Ovary (tissue), 9 donors: ENCODE data around the gene RWDD1. TPM values are rescaled to one million over a fixed set of nuclear protein-coding genes. Genes with fewer than 3 reads are reported as not detected.

Experiments used
- DNase-seq, 5 donors: peaks; one replicate each; pipeline ENCODE4 v3.0.0-alpha.2; 2019 to 2020
- H3K27ac ChIP-seq, 2 donors: fragments of 200-600 bp; one replicate each; pipeline versions ENCODE4 v1.5.1 to v1.8.0; 2019 to 2022
- H3K27me3 ChIP-seq: fragments of 200-600 bp; one replicate; pipeline ENCODE4 v1.8.0; 2022
- H3K36me3 ChIP-seq: fragments of 200-600 bp; sonication (generic); one replicate; pipeline ENCODE4 v1.5.1; 2019
- H3K4me1 ChIP-seq: one replicate; pipeline ENCODE4 v1.8.1; 2013; ENCODE audit warnings: mild to moderate bottlenecking, moderate library complexity; ENCODE audit not compliant: insufficient read depth
- H3K4me3 ChIP-seq: fragments of 200-600 bp; sonication (generic); one replicate; pipeline ENCODE4 v1.5.1; 2017
- H3K9me3 ChIP-seq, 2 donors: fragments of 200-600 bp in 1 of 2; sonication (generic) in 1 of 2; one replicate each; pipeline versions ENCODE4 v1.5.1 to v1.8.1; 2013 to 2019; ENCODE audit warnings: mild to moderate bottlenecking in 1 of 2, moderate library complexity in 1 of 2
- EP300 ChIP-seq: sonication (generic); formaldehyde crosslinking; IDR thresholded peaks from one replicate; pipeline ENCODE4 v1.6.1; 2017; ENCODE audit warnings: antibody characterized with exemption
- POLR2A ChIP-seq: fragments of 450-650 bp; IDR thresholded peaks from one replicate; pipeline ENCODE4 v1.6.1; 2017; ENCODE audit warnings: antibody characterized with exemption, mild to moderate bottlenecking, moderate library complexity
- WGBS, 3 donors: extraction: QIAGEN DNeasy Blood & Tissue Kit in 1 of 3; methylation state at CpG; one replicate each; pipeline versions ENCODE4 v1.1.5 to v1.1.7; 2013 to 2017; 5-methylcytosine and 5-hydroxymethylcytosine counted together
- intact Hi-C, 4 donors: fragments of 100-400 bp; cut with DNase I; formaldehyde crosslinking; loops; one replicate each; pipeline versions ENCODE4 v1.11.0 to v1.15.1; 2022 to 2023
- polyA plus RNA-seq, 2 donors: library from polyadenylated mRNA; stranded (reverse); fragments of 200-250 nt in 1 of 2; fragments of 350-450 nt in 1 of 2; fragmentation: Illumina TruSeq in 1 of 2; extraction: RNeasy Lipid Tissue Mini Kit (QIAGEN cat#74804) in 1 of 2; gene quantifications; one replicate each; pipeline ENCODE4 v1.2.3, GENCODE V29; 2013 to 2014
- total RNA-seq, 7 donors: library from RNA; depleted of rRNA in 2 of 7; stranded (reverse); fragments of >200 nt in 2 of 7; fragmentation: NEBNext Ultra II Directional in 3 of 7; extraction: Animal tissue kit (Norgen Biotek cat#: 25700) in 3 of 7; gene quantifications; one replicate each; pipeline versions ENCODE4 v1.1.0 to v1.2.4, GENCODE V29; 2016 to 2023
- TF ChIP-seq, protein P1 (sequence below), 3 donors: fragments of 450-650 bp in 2 of 3; fragments of 200-600 bp in 1 of 3; IDR thresholded peaks; one replicate each; pipeline versions ENCODE4 v1.5.1 to v1.8.0; 2016 to 2022; ENCODE audit warnings: antibody characterized with exemption in 3 of 3, mild to moderate bottlenecking in 1 of 3
- donor health status: DM: no; HTN: no; CAD: no; lungs with moderate emphysema.
- donor health status: DM: no; HTN: no; CAD: no.
- donor health status: Bipolar disorder and iron deficiency.
- donor health status: DM: yes; HTN: yes; CAD: no.
- donor health status: DM: no; HTN: no; CAD: no.
- donor health status: DM: yes; HTN: yes; CAD: no.

Gene RWDD1
- total and polyA plus RNA-seq, 9 donors, result 36.5 to 82.2 (median 49.3) TPM

DNA sequence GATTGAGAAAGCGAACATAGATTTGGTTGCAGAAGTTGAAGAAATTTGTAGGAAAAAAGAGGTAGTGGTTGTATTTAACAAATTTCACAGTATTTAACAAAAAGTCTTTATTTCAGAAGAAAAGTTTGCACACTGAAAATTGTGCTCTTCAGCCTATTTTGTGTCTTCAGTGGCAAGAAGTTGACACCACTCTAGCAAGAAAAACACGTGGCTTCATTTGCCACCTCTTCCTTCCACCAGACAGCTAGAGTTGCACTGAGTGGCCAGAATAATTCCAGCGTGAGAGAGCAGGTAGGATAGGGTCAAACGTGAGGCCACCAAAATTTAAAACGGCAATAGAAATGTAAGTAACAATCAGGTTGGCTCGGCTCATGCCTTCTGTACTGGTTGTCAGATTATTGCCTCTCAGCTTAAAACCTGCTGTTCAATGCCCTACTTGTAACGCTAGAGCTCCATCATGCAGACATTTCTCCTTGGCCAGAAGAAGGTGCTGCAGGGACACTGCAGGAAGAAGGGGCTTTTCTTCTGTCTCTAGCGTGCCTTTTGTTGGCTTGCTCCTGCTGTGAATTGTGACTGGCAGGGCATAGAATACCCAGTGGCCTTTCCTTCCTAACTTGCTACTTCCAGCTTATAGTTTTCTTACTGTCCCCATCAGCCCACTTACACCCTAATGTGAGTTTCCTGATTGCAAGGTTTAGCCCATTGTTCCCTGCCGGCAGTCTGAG is 37.9 kb upstream of the RWDD1 start:
- 66 to 80% (median 71%) methylated on average over 9 of the region's 9 CpGs for WGBS, 3 donors
- TF ChIP-seq EP300, result no peak
- TF ChIP-seq, protein P1, sequence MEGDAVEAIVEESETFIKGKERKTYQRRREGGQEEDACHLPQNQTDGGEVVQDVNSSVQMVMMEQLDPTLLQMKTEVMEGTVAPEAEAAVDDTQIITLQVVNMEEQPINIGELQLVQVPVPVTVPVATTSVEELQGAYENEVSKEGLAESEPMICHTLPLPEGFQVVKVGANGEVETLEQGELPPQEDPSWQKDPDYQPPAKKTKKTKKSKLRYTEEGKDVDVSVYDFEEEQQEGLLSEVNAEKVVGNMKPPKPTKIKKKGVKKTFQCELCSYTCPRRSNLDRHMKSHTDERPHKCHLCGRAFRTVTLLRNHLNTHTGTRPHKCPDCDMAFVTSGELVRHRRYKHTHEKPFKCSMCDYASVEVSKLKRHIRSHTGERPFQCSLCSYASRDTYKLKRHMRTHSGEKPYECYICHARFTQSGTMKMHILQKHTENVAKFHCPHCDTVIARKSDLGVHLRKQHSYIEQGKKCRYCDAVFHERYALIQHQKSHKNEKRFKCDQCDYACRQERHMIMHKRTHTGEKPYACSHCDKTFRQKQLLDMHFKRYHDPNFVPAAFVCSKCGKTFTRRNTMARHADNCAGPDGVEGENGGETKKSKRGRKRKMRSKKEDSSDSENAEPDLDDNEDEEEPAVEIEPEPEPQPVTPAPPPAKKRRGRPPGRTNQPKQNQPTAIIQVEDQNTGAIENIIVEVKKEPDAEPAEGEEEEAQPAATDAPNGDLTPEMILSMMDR (IDR thresholded peaks at IDR 0.05), result no peak
- TF ChIP-seq POLR2A, result no peak

DNA sequence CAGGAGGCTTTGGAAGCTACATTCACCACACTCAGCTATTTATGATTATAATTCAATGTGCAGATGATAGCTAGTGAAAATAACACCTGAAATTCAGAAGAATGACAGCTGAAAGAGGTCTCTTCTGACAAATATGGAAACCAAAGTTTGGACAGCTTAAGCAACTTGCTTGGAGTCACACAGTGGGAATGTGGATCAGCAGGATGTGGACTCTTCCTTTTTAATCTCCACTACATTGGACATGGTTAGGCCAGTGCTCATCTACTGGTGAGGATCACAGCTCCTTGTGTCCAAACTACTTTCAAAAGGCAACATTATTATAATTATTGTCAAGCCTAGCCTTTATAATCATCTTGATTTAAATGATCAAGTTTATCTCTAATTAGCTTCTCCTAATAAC is 36.2 kb upstream of the RWDD1 start:
- H3K9me3 ChIP-seq, result no peaks in the 10 kb centered on the region
- no peak for TF ChIP-seq POLR2A
- TF ChIP-seq, protein P1 (IDR thresholded peaks at IDR 0.05), result no peak
- TF ChIP-seq EP300, result no peak
- no peaks in the 10 kb centered on the region for H3K27me3 ChIP-seq
- no peak overlapping the region for H3K4me3 ChIP-seq
- DNase-seq, result no peak
- H3K4me1 ChIP-seq, result no peaks in the 10 kb centered on the region
- no peaks in the 10 kb centered on the region for H3K36me3 ChIP-seq
- H3K27ac ChIP-seq, result no peak overlapping the region
- intact Hi-C loops, result loop anchor here in 2 of 4 donors (10.0 kb wide), 2 partner anchors 260 to 270 kb away; partner anchors contain the start of gene TSPYL1 (in 1 of the 2)

More for the DNA sequence above, 37.9 kb upstream of the RWDD1 start:
- H3K27me3 ChIP-seq, result no peaks in the 10 kb centered on the region
- no peak overlapping the region for H3K27ac ChIP-seq
- DNase-seq, result no peak
- H3K36me3 ChIP-seq, result no peaks in the 10 kb centered on the region
- H3K9me3 ChIP-seq, result no peaks in the 10 kb centered on the region
- H3K4me1 ChIP-seq, result peaks cover 2% of the 10 kb centered on the region
- intact Hi-C loops, result loop anchor here in 2 of 4 donors (10.0 kb wide), 2 partner anchors 259 to 269 kb away; partner anchors contain the start of gene TSPYL1 (in 1 of the 2)
- H3K4me3 ChIP-seq, result no peak overlapping the region

DNA sequence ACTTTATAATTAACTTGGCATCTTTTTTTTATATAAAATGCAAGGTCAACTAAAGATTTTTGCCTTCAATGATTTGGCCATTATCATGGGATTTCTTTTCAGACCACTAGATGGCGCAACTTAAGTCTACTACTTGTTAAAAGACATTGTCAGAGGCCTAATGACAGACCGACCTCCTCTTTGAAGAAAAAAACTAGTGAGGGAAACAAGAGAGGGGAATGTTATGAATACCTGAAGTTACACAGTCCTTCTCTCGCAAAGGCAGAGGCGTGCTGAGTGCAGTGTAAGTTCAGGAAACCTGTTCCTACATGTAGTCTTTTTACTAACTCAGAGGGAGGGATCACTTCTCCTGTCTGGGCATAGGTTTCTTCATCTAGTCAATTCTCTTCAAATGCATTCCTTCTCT is 35.1 kb upstream of the RWDD1 start:
- H3K36me3 ChIP-seq, result no peaks in the 10 kb centered on the region
- no peak for TF ChIP-seq POLR2A
- TF ChIP-seq, protein P1 (IDR thresholded peaks at IDR 0.05), result peak in 2 of 3 donors; percentile 19 to 25
- DNase-seq, result no peak
- WGBS, 3 donors, result 11 to 14% (median 11%) methylated on average over 4 of the region's 4 CpGs
- H3K27me3 ChIP-seq, result no peaks in the 10 kb centered on the region
- no peaks in the 10 kb centered on the region for H3K4me1 ChIP-seq
- no peaks in the 10 kb centered on the region for H3K9me3 ChIP-seq
- H3K27ac ChIP-seq, result no peak overlapping the region
- intact Hi-C loops, result loop anchor here in 2 of 4 donors (10.0 kb wide), 2 partner anchors 261 to 271 kb away; partner anchors contain the start of gene TSPYL1 (in 1 of the 2)
- no peak overlapping the region for H3K4me3 ChIP-seq

DNA sequence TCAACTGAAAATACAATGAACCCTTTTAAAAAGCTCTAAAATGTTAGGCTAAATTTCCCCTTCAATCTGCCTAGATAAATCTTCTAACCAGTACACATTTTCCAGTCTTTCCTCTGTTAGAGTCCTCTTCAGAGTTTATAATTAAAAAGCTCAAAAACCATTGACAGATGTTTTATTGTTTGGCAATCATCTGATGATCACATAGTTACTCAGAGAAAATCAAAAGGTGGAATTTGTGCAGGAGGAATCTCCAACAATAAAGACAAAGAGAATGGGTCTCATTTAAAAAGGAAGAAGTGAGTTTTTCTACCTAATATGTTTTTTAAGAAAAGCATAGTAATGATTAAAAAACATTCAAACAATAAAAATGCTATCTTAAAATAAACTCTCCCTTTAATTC is 28.9 kb upstream of the RWDD1 start:
- Histone ChIP-seq H3K27me3 (no peaks in the 10 kb centered on the region), H3K27ac (no peak overlapping the region), H3K9me3 (no peaks in the 10 kb centered on the region), H3K36me3 (no peaks in the 10 kb centered on the region), H3K4me1 (no peaks in the 10 kb centered on the region), H3K4me3 (no peak overlapping the region)
- intact Hi-C loops, result no loop called here
- TF ChIP-seq, protein P1 (IDR thresholded peaks at IDR 0.05), result no peak
- TF ChIP-seq EP300, result no peak
- no peak for TF ChIP-seq POLR2A
- DNase-seq, result no peak
